Fibroblast of skin of right quadriceps (primary cell): ENCODE data around the gene FBN3.
"Not testable (repeated sequence)": the region's sequence is repeated elsewhere in the genome, so short reads cannot be mapped to it uniquely, and the experiment has no call there.

ENCODE experiments used
- DNase-seq: peaks from one replicate; pipeline ENCODE4 v3.0.0-alpha.2; 2013

Gene FBN3

GRCh38 chr19:8115805-8116396 lies 33.5 kb downstream of the FBN3 start:
- DNase-seq, result no peak

GRCh38 chr19:8113017-8113416 lies 36.4 kb downstream of the FBN3 start:
- no peak for DNase-seq

- no peak for DNase-seq
These were observed 38.0 kb downstream of the FBN3 start for GRCh38 chr19:8111376-8111775.

GRCh38 chr19:8110931-8111330 lies 38.5 kb downstream of the FBN3 start:
- no peak for DNase-seq

- no peak for DNase-seq
These were observed 39.3 kb downstream of the FBN3 start for GRCh38 chr19:8109890-8110662.

GRCh38 chr19:8109455-8109854 lies 39.9 kb downstream of the FBN3 start:
- DNase-seq, result no peak

- DNase-seq, result no peak
These were observed 40.6 kb downstream of the FBN3 start for GRCh38 chr19:8108560-8109445.

GRCh38 chr19:8107301-8107903 lies 42.0 kb downstream of the FBN3 start:
- no peak for DNase-seq

- DNase-seq, result no peak
These were observed 43.9 kb downstream of the FBN3 start for GRCh38 chr19:8105471-8105870.

- DNase-seq, result not testable (repeated sequence)
These were observed 47.5 kb downstream of the FBN3 start for GRCh38 chr19:8101910-8102309.

- DNase-seq, result no peak
These were observed 48.1 kb downstream of the FBN3 start for GRCh38 chr19:8101311-8101710.

GRCh38 chr19:8097681-8098567 lies 51.5 kb downstream of the FBN3 start:
- no peak for DNase-seq

GRCh38 chr19:8097198-8097597 lies 52.2 kb downstream of the FBN3 start:
- DNase-seq, result no peak

GRCh38 chr19:8096071-8096470 lies 53.3 kb downstream of the FBN3 start:
- DNase-seq, result no peak

GRCh38 chr19:8095354-8095886 lies 54.0 kb downstream of the FBN3 start:
- no peak for DNase-seq

- DNase-seq, result no peak
These were observed 55.1 kb downstream of the FBN3 start for GRCh38 chr19:8094336-8094735.

GRCh38 chr19:8093740-8094139 lies 55.7 kb downstream of the FBN3 start:
- no peak for DNase-seq

GRCh38 chr19:8090950-8091349 lies 58.4 kb downstream of the FBN3 start:
- no peak for DNase-seq

- DNase-seq, result no peak
These were observed 59.5 kb downstream of the FBN3 start for GRCh38 chr19:8089664-8090601.

GRCh38 chr19:8088752-8089663 lies 60.4 kb downstream of the FBN3 start:
- DNase-seq, result no peak
